Activated naive CD8-positive, alpha-beta T cell treated with anti-CD3 and anti-CD28 coated beads for 36 hours (primary cell): Measurements from ENCODE around the gene ZKSCAN8. TPM values are rescaled to one million over a fixed set of nuclear protein-coding genes. Genes with fewer than 3 reads are reported as not detected.

Source experiments
- DNase-seq: peaks from one replicate; pipeline ENCODE4 v3.0.0; 2021
- H3K27ac Mint-ChIP-seq: one replicate; pipeline ENCODE4 v1.8.0; 2022; ENCODE audit warnings: mild to moderate bottlenecking, moderate library complexity, mixed read lengths
- H3K27me3 Mint-ChIP-seq: one replicate; pipeline ENCODE4 v1.8.0; 2022; ENCODE audit warnings: mild to moderate bottlenecking, mixed read lengths
- H3K36me3 Mint-ChIP-seq: one replicate; pipeline ENCODE4 v1.8.0; 2021; ENCODE audit warnings: mild to moderate bottlenecking, mixed read lengths
- H3K4me1 Mint-ChIP-seq: one replicate; pipeline ENCODE4 v1.8.0; 2021; ENCODE audit warnings: mixed read lengths
- H3K4me3 Mint-ChIP-seq: one replicate; pipeline ENCODE4 v1.8.0; 2022; ENCODE audit warnings: mild to moderate bottlenecking, moderate library complexity, mixed read lengths
- H3K9me3 Mint-ChIP-seq: one replicate; pipeline ENCODE4 v1.8.0; 2022; ENCODE audit warnings: mixed read lengths
- total RNA-seq, 2 experiments: library from RNA; stranded (reverse); gene quantifications; one replicate each; pipeline ENCODE4 v1.2.3, GENCODE V29; 2021

ZKSCAN8 gene
- total RNA-seq, 2 experiments from 2014 or later, result 13.8 to 14.6 TPM

GRCh38 chr6:28125401-28125800 lies 16.3 kb upstream of the ZKSCAN8 start:
- peak overlapping the region; percentile 92 for H3K27ac Mint-ChIP-seq
- peak overlapping the region; percentile 94 for H3K4me3 Mint-ChIP-seq
- H3K4me1 Mint-ChIP-seq, result peaks cover 51% of the 10 kb centered on the region
- no peaks in the 10 kb centered on the region for H3K9me3 Mint-ChIP-seq
- DNase-seq, result no peak
- peaks cover 34% of the 10 kb centered on the region for H3K36me3 Mint-ChIP-seq
- H3K27me3 Mint-ChIP-seq, result no peaks in the 10 kb centered on the region

GRCh38 chr6:28134015-28134414 lies 7.7 kb upstream of the ZKSCAN8 start:
- H3K9me3 Mint-ChIP-seq, result no peaks in the 10 kb centered on the region
- DNase-seq, result no peak
- peaks cover 50% of the 10 kb centered on the region for H3K4me1 Mint-ChIP-seq
- H3K27me3 Mint-ChIP-seq, result no peaks in the 10 kb centered on the region
- H3K36me3 Mint-ChIP-seq, result peaks cover 36% of the 10 kb centered on the region
- H3K27ac Mint-ChIP-seq, result peak overlapping the region; percentile 23
- H3K4me3 Mint-ChIP-seq, result peak overlapping the region; percentile 47

GRCh38 chr6:28134716-28135115 lies 7.0 kb upstream of the ZKSCAN8 start:
- Mint-ChIP-seq H3K9me3 (no peaks in the 10 kb centered on the region), H3K4me1 (peaks cover 49% of the 10 kb centered on the region), H3K36me3 (peaks cover 29% of the 10 kb centered on the region), H3K27me3 (no peaks in the 10 kb centered on the region), H3K27ac (peak overlapping the region; percentile 23), H3K4me3 (peak overlapping the region; percentile 46)
- no peak for DNase-seq

- H3K4me3 Mint-ChIP-seq, result peak overlapping the region; percentile 91
- no peaks in the 10 kb centered on the region for H3K27me3 Mint-ChIP-seq
- H3K9me3 Mint-ChIP-seq, result no peaks in the 10 kb centered on the region
- peak overlapping the region; percentile 95 for H3K27ac Mint-ChIP-seq
- peaks cover 24% of the 10 kb centered on the region for H3K36me3 Mint-ChIP-seq
- DNase-seq, result no peak
- H3K4me1 Mint-ChIP-seq, result peaks cover 53% of the 10 kb centered on the region
Observed at GRCh38 chr6:28135393-28135792, 6.3 kb upstream of the ZKSCAN8 start.

- Mint-ChIP-seq H3K27ac (peak overlapping the region; percentile 95), H3K4me1 (peaks cover 57% of the 10 kb centered on the region), H3K36me3 (peaks cover 17% of the 10 kb centered on the region), H3K27me3 (no peaks in the 10 kb centered on the region), H3K4me3 (peak overlapping the region; percentile 91), H3K9me3 (no peaks in the 10 kb centered on the region)
- DNase-seq, result peak; percentile 78
Observed at GRCh38 chr6:28136585-28137504, 4.8 kb upstream of the ZKSCAN8 start.

- peak; percentile 26 for DNase-seq
- peak overlapping the region; percentile 91 for H3K4me3 Mint-ChIP-seq
- no peaks in the 10 kb centered on the region for H3K27me3 Mint-ChIP-seq
- no peaks in the 10 kb centered on the region for H3K9me3 Mint-ChIP-seq
- H3K36me3 Mint-ChIP-seq, result peaks cover 17% of the 10 kb centered on the region
- peak overlapping the region; percentile 95 for H3K27ac Mint-ChIP-seq
- peaks cover 57% of the 10 kb centered on the region for H3K4me1 Mint-ChIP-seq
Observed at GRCh38 chr6:28137505-28137981, 4.1 kb upstream of the ZKSCAN8 start.

GRCh38 chr6:28139860-28140543 lies 1.7 kb upstream of the ZKSCAN8 start:
- peaks cover 49% of the 10 kb centered on the region for H3K4me1 Mint-ChIP-seq
- H3K9me3 Mint-ChIP-seq, result no peaks in the 10 kb centered on the region
- peak overlapping the region; percentile 85 for H3K27ac Mint-ChIP-seq
- H3K27me3 Mint-ChIP-seq, result no peaks in the 10 kb centered on the region
- peak overlapping the region; percentile 79 for H3K4me3 Mint-ChIP-seq
- DNase-seq, result no peak
- H3K36me3 Mint-ChIP-seq, result peaks cover 18% of the 10 kb centered on the region

- DNase-seq, result no peak
- Mint-ChIP-seq H3K9me3 (no peaks in the 10 kb centered on the region), H3K4me1 (peaks cover 51% of the 10 kb centered on the region), H3K36me3 (peaks cover 20% of the 10 kb centered on the region), H3K4me3 (peak overlapping the region; percentile 92), H3K27me3 (no peaks in the 10 kb centered on the region), H3K27ac (peak overlapping the region; percentile 85)
Observed at GRCh38 chr6:28140616-28141015, 1.1 kb upstream of the ZKSCAN8 start.

- Mint-ChIP-seq H3K9me3 (no peaks in the 10 kb centered on the region), H3K27me3 (no peaks in the 10 kb centered on the region), H3K36me3 (peaks cover 26% of the 10 kb centered on the region), H3K27ac (peak overlapping the region; percentile 87), H3K4me3 (peak overlapping the region; percentile 92), H3K4me1 (peaks cover 52% of the 10 kb centered on the region)
- DNase-seq, result no peak
Observed at GRCh38 chr6:28142446-28142845, 763 bp downstream of the ZKSCAN8 start.

- Mint-ChIP-seq H3K4me1 (peaks cover 33% of the 10 kb centered on the region), H3K9me3 (no peaks in the 10 kb centered on the region), H3K27ac (no peak overlapping the region), H3K4me3 (no peak overlapping the region), H3K36me3 (peaks cover 37% of the 10 kb centered on the region), H3K27me3 (no peaks in the 10 kb centered on the region)
- DNase-seq, result no peak
Observed at GRCh38 chr6:28145231-28145630, 3.5 kb downstream of the ZKSCAN8 start.

- Mint-ChIP-seq H3K4me1 (peaks cover 4% of the 10 kb centered on the region), H3K9me3 (peaks cover 10% of the 10 kb centered on the region), H3K27me3 (no peaks in the 10 kb centered on the region), H3K36me3 (peaks cover 66% of the 10 kb centered on the region), H3K4me3 (no peak overlapping the region), H3K27ac (no peak overlapping the region)
- no peak for DNase-seq
Observed at GRCh38 chr6:28152531-28152930, 10.8 kb downstream of the ZKSCAN8 start.

- Mint-ChIP-seq H3K4me3 (no peak overlapping the region), H3K36me3 (peaks cover 68% of the 10 kb centered on the region), H3K9me3 (peaks cover 10% of the 10 kb centered on the region), H3K27me3 (no peaks in the 10 kb centered on the region), H3K27ac (no peak overlapping the region), H3K4me1 (peaks cover 4% of the 10 kb centered on the region)
- no peak for DNase-seq
Observed at GRCh38 chr6:28153546-28153945, 11.9 kb downstream of the ZKSCAN8 start.

- H3K36me3 Mint-ChIP-seq, result peaks cover 73% of the 10 kb centered on the region
- no peak for DNase-seq
- H3K27ac Mint-ChIP-seq, result no peak overlapping the region
- no peaks in the 10 kb centered on the region for H3K27me3 Mint-ChIP-seq
- no peak overlapping the region for H3K4me3 Mint-ChIP-seq
- peaks cover 13% of the 10 kb centered on the region for H3K9me3 Mint-ChIP-seq
- peaks cover 4% of the 10 kb centered on the region for H3K4me1 Mint-ChIP-seq
Observed at GRCh38 chr6:28154357-28154756, 12.7 kb downstream of the ZKSCAN8 start.

- H3K27me3 Mint-ChIP-seq, result no peaks in the 10 kb centered on the region
- H3K4me3 Mint-ChIP-seq, result no peak overlapping the region
- H3K27ac Mint-ChIP-seq, result no peak overlapping the region
- peaks cover 12% of the 10 kb centered on the region for H3K4me1 Mint-ChIP-seq
- H3K36me3 Mint-ChIP-seq, result peaks cover 68% of the 10 kb centered on the region
- no peak for DNase-seq
- H3K9me3 Mint-ChIP-seq, result peaks cover 16% of the 10 kb centered on the region
Observed at GRCh38 chr6:28158318-28158717, 16.6 kb downstream of the ZKSCAN8 start.

- H3K9me3 Mint-ChIP-seq, result peaks cover 12% of the 10 kb centered on the region
- peaks cover 60% of the 10 kb centered on the region for H3K36me3 Mint-ChIP-seq
Observed at GRCh38 chr6:28159029-28159607, 17.4 kb downstream of the ZKSCAN8 start.

More at GRCh38 chr6:28159029-28159607, 17.4 kb downstream of the ZKSCAN8 start:
- Mint-ChIP-seq H3K4me3 (no peak overlapping the region), H3K27me3 (no peaks in the 10 kb centered on the region), H3K27ac (no peak overlapping the region), H3K4me1 (peaks cover 12% of the 10 kb centered on the region)
- DNase-seq, result no peak
